HG03175 (cell line): Measurements from ENCODE around the gene HELT.
A peak's percentile ranks its signal among the peaks of the same experiment; 100 is the strongest.
"Not testable (repeated sequence)": the region's sequence is repeated elsewhere in the genome, so short reads cannot be mapped to it uniquely, and the experiment has no call there.

ENCODE experiments used
- ATAC-seq: cut with Tn5 transposase; IDR thresholded peaks from one replicate; pipeline ENCODE4 v1.9.1; 2021; ENCODE audit warnings: mild to moderate bottlenecking, moderate library complexity; ENCODE audit not compliant: unreplicated experiment

Gene HELT

GRCh38 chr4:185017964-185018772 is at the start of gene HELT:
Gene HELT, plus strand, starts transcription at chr4:185018490. Its CDS starts 439 bp downstream, at chr4:185018929.
- no peak for ATAC-seq

- ATAC-seq, result no peak
Measured at GRCh38 chr4:184968784-184969201, 49.5 kb upstream of the HELT start.

GRCh38 chr4:184969610-184970009 is 48.7 kb upstream of the HELT start:
- no peak for ATAC-seq

- ATAC-seq, result no peak
Measured at GRCh38 chr4:184972991-184973390, 45.3 kb upstream of the HELT start.

- ATAC-seq, result not testable (repeated sequence)
Measured at GRCh38 chr4:184976348-184976747, 41.9 kb upstream of the HELT start.

GRCh38 chr4:184977747-184978146 is 40.5 kb upstream of the HELT start:
- ATAC-seq, result no peak

GRCh38 chr4:184978211-184978610 is 40.1 kb upstream of the HELT start:
- ATAC-seq, result no peak

- ATAC-seq, result no peak
Measured at GRCh38 chr4:184979461-184980124, 38.7 kb upstream of the HELT start.

GRCh38 chr4:184980261-184980660 is 38.0 kb upstream of the HELT start:
- ATAC-seq, result no peak

- peak; percentile 59 for ATAC-seq
Measured at GRCh38 chr4:184983672-184984356, 34.5 kb upstream of the HELT start.

- no peak for ATAC-seq
Measured at GRCh38 chr4:184987493-184988031, 30.7 kb upstream of the HELT start.

- no peak for ATAC-seq
Measured at GRCh38 chr4:184988611-184989010, 29.7 kb upstream of the HELT start.

- ATAC-seq, result not testable (repeated sequence)
Measured at GRCh38 chr4:184989283-184989682, 29.0 kb upstream of the HELT start.

- ATAC-seq, result not testable (repeated sequence)
Measured at GRCh38 chr4:184990131-184990530, 28.2 kb upstream of the HELT start.

- ATAC-seq, result no peak
Measured at GRCh38 chr4:184991860-184992259, 26.4 kb upstream of the HELT start.

GRCh38 chr4:184992422-184992821 is 25.9 kb upstream of the HELT start:
- ATAC-seq, result no peak

GRCh38 chr4:184993247-184993646 is 25.0 kb upstream of the HELT start:
- ATAC-seq, result no peak

GRCh38 chr4:184994010-184994622 is 24.2 kb upstream of the HELT start:
- no peak for ATAC-seq

GRCh38 chr4:184994623-184995010 is 23.7 kb upstream of the HELT start:
- ATAC-seq, result no peak

- not testable (repeated sequence) for ATAC-seq
Measured at GRCh38 chr4:184997656-184998055, 20.6 kb upstream of the HELT start.

GRCh38 chr4:185002784-185003183 is 15.5 kb upstream of the HELT start:
- ATAC-seq, result no peak
